HEK293 (cell line): ENCODE results near the gene SLC16A7.

Experiments used
- CTCF ChIA-PET: fragments of 350-600 bp; formaldehyde crosslinking; extraction: SDS; loops from one replicate; lab custom pipeline; 2021; ENCODE audit warnings: antibody characterized with exemption; lab: Yijun Ruan, JAX
- POLR2A ChIA-PET: fragments of 300-600 bp; formaldehyde crosslinking; extraction: SDS; loops from one replicate; lab custom pipeline; 2020; ENCODE audit warnings: antibody characterized with exemption, inconsistent platforms; lab: Yijun Ruan, JAX
- H3K27ac ChIP-seq: fragments of 200-500 bp; sonication (Bioruptor generic); 2 replicates; pipeline ENCODE4 v1.5.1; 2014; ENCODE audit warnings: low read depth, low read length, control low read depth, inconsistent platforms; ENCODE audit errors: extremely low read depth
- H3K36me3 ChIP-seq, 2 experiments: fragments of 200-500 bp in 1 of 2; sonication (Bioruptor generic) in 1 of 2; 1 replicate in 1 of 2; 2 replicates in 1 of 2; pipeline ENCODE4 v1.5.1; 2014 to 2017; ENCODE audit warnings: inconsistent platforms in 2 of 2, low read length in 2 of 2; ENCODE audit not compliant: control insufficient read depth in 2 of 2, insufficient read depth in 1 of 2
- H3K4me1 ChIP-seq: fragments of 200-500 bp; sonication (Bioruptor generic); 2 replicates; pipeline ENCODE4 v1.5.1; 2014; ENCODE audit warnings: mild to moderate bottlenecking, low read length, inconsistent platforms; ENCODE audit not compliant: control insufficient read depth, insufficient read depth
- H3K4me3 ChIP-seq: 2 replicates; pipeline ENCODE4 v1.5.1; 2011; ENCODE audit warnings: low read depth, mild to moderate bottlenecking, control low read depth, low read length, moderate library complexity
- H3K9me3 ChIP-seq: fragments of 200-500 bp; sonication (Bioruptor generic); 2 replicates; pipeline ENCODE4 v1.5.1; 2014; ENCODE audit warnings: low read depth, low read length, inconsistent platforms; ENCODE audit not compliant: control insufficient read depth, insufficient read depth
- AEBP2 ChIP-seq: fragments of 450-650 bp; formaldehyde crosslinking; IDR thresholded peaks from 2 replicates; pipeline ENCODE4 v1.5.1; 2016; ENCODE audit warnings: missing biosample characterization, missing genetic modification characterization, borderline replicate concordance
- CTCF ChIP-seq: fragments of 450-650 bp; formaldehyde crosslinking; IDR thresholded peaks from 2 replicates; pipeline ENCODE4 v1.5.1; 2016; ENCODE audit warnings: missing biosample characterization, missing genetic modification characterization
- KLF17 ChIP-seq: fragments of 450-650 bp; formaldehyde crosslinking; IDR thresholded peaks from 2 replicates; pipeline ENCODE4 v1.5.1; 2016; ENCODE audit warnings: missing biosample characterization, missing genetic modification characterization
- KLF7 ChIP-seq: fragments of 450-650 bp; formaldehyde crosslinking; IDR thresholded peaks from 2 replicates; pipeline ENCODE4 v1.5.1; 2016; ENCODE audit warnings: missing biosample characterization, missing genetic modification characterization, borderline replicate concordance
- YY1 ChIP-seq: fragments of 450-650 bp; formaldehyde crosslinking; IDR thresholded peaks from 2 replicates; pipeline ENCODE4 v1.5.1; 2018; ENCODE audit warnings: missing biosample characterization, missing genetic modification characterization
- ZFP3 ChIP-seq: fragments of 450-650 bp; formaldehyde crosslinking; IDR thresholded peaks from 2 replicates; pipeline ENCODE4 v1.5.1; 2016; ENCODE audit warnings: low read depth, missing biosample characterization, missing genetic modification characterization
- ZFP69B ChIP-seq: fragments of 450-650 bp; formaldehyde crosslinking; IDR thresholded peaks from 2 replicates; pipeline ENCODE4 v1.5.1; 2016; ENCODE audit warnings: missing biosample characterization, missing genetic modification characterization
- ZNF169 ChIP-seq: fragments of 450-650 bp; formaldehyde crosslinking; IDR thresholded peaks from 2 replicates; pipeline ENCODE4 v1.5.1; 2016; ENCODE audit warnings: missing biosample characterization, missing genetic modification characterization
- ZNF214 ChIP-seq: fragments of 450-650 bp; formaldehyde crosslinking; IDR thresholded peaks from 2 replicates; pipeline ENCODE4 v1.5.1; 2017; ENCODE audit warnings: missing biosample characterization, mild to moderate bottlenecking, missing genetic modification characterization, borderline replicate concordance
- ZNF266 ChIP-seq: fragments of 450-650 bp; formaldehyde crosslinking; IDR thresholded peaks from 2 replicates; pipeline ENCODE4 v1.5.1; 2016; ENCODE audit warnings: missing biosample characterization, missing genetic modification characterization, low read depth
- ZNF398 ChIP-seq: fragments of 450-650 bp; formaldehyde crosslinking; IDR thresholded peaks from 2 replicates; pipeline ENCODE4 v1.5.1; 2017; ENCODE audit warnings: missing biosample characterization, missing genetic modification characterization
- ZNF623 ChIP-seq: fragments of 450-650 bp; formaldehyde crosslinking; IDR thresholded peaks from 2 replicates; pipeline ENCODE4 v1.5.1; 2016; ENCODE audit warnings: missing biosample characterization, missing genetic modification characterization
- ZNF629 ChIP-seq: fragments of 450-650 bp; formaldehyde crosslinking; IDR thresholded peaks from 2 replicates; pipeline ENCODE4 v1.5.1; 2017; ENCODE audit warnings: missing biosample characterization, missing genetic modification characterization
- ZNF664 ChIP-seq: fragments of 450-650 bp; formaldehyde crosslinking; IDR thresholded peaks from 2 replicates; pipeline ENCODE4 v1.5.1; 2016; ENCODE audit warnings: missing biosample characterization, missing genetic modification characterization
- ZSCAN18 ChIP-seq: fragments of 450-650 bp; formaldehyde crosslinking; IDR thresholded peaks from 2 replicates; pipeline ENCODE4 v1.5.1; 2016; ENCODE audit warnings: missing biosample characterization, missing genetic modification characterization
- ZSCAN5A ChIP-seq: fragments of 450-650 bp; formaldehyde crosslinking; IDR thresholded peaks from 2 replicates; pipeline ENCODE4 v1.5.1; 2016; ENCODE audit warnings: missing biosample characterization, missing genetic modification characterization

Gene SLC16A7

GRCh38 chr12:59719701-59720100 lies 123.9 kb downstream of the SLC16A7 start:
- no peaks in the 10 kb centered on the region for H3K36me3 ChIP-seq
- no peaks in the 10 kb centered on the region for H3K9me3 ChIP-seq
- H3K27ac ChIP-seq = no peak overlapping the region
- CTCF ChIA-PET = no interaction called here
- TF ChIP-seq ZSCAN5A (no peak), CTCF (tag by site-specific recombination) (no peak), ZNF629 (no peak), ZNF398 (tag by site-specific recombination) (no peak), YY1 (tag by site-specific recombination) (no peak), ZNF266 (no peak), AEBP2 (tag by site-specific recombination) (no peak), ZNF169 (tag by site-specific recombination) (no peak), ZNF623 (tag by site-specific recombination) (no peak), ZNF664 (tag by site-specific recombination) (no peak), ZFP69B (tag by site-specific recombination) (no peak), ZFP3 (tag by site-specific recombination) (no peak), KLF7 (tag by site-specific recombination) (no peak)
- POLR2A ChIA-PET = no interaction called here
- H3K4me3 ChIP-seq = no peak overlapping the region
- H3K4me1 ChIP-seq = no peaks in the 10 kb centered on the region

- Histone ChIP-seq H3K4me3 (no peak overlapping the region), H3K9me3 (no peaks in the 10 kb centered on the region), H3K36me3 (no peaks in the 10 kb centered on the region), H3K27ac (no peak overlapping the region), H3K4me1 (no peaks in the 10 kb centered on the region)
- CTCF ChIA-PET = no interaction called here
- POLR2A ChIA-PET = no interaction called here
- TF ChIP-seq ZNF214 (tag by site-specific recombination) (no peak), KLF17 (tag by site-specific recombination) (no peak), ZSCAN18 (no peak)
Observed at GRCh38 chr12:59723520-59723919, 127.7 kb downstream of the SLC16A7 start.
